MM.1S (cell line): Measurements from ENCODE around the gene SSTR1.

Experiments used
- DNase-seq: peaks from one replicate; pipeline ENCODE4 v3.0.0-alpha.2; 2015
- H2AFZ ChIP-seq: fragments of 300-600 bp; sonication (generic); 2 replicates; pipeline ENCODE4 v1.6.0; 2016; ENCODE audit warnings: antibody characterized with exemption, low read length
- H3F3A ChIP-seq: fragments of 300-600 bp; sonication (generic); 2 replicates; pipeline ENCODE4 v1.6.1; 2016; ENCODE audit warnings: mild to moderate bottlenecking, antibody characterized with exemption, low read length, moderate library complexity, mixed read lengths; ENCODE audit not compliant: insufficient read depth
- H3K27ac ChIP-seq: fragments of 300-600 bp; sonication (generic); 2 replicates; pipeline ENCODE4 v1.5.1; 2016; ENCODE audit warnings: mild to moderate bottlenecking, low read length
- H3K27me3 ChIP-seq: fragments of 300-600 bp; sonication (generic); replicated peaks from 2 replicates; pipeline ENCODE4 v1.6.0; 2016; ENCODE audit warnings: low read length; ENCODE audit not compliant: insufficient read depth
- H3K36me3 ChIP-seq: fragments of 300-600 bp; sonication (generic); replicated peaks from 2 replicates; pipeline ENCODE4 v1.6.1; 2016; ENCODE audit warnings: mild to moderate bottlenecking, low read length, mixed read lengths; ENCODE audit not compliant: insufficient read depth
- H3K4me1 ChIP-seq: fragments of 300-600 bp; sonication (generic); 2 replicates; pipeline ENCODE4 v1.6.1; 2016; ENCODE audit warnings: low read length, mixed read lengths
- H3K4me2 ChIP-seq: fragments of 300-600 bp; sonication (generic); 2 replicates; pipeline ENCODE4 v1.6.0; 2016; ENCODE audit warnings: low read depth, low read length
- H3K4me3 ChIP-seq: fragments of 300-600 bp; sonication (generic); 2 replicates; pipeline ENCODE4 v1.5.1; 2016; ENCODE audit warnings: low read length, mixed read lengths
- H3K79me2 ChIP-seq: fragments of 300-600 bp; sonication (generic); 2 replicates; pipeline ENCODE4 v1.6.1; 2016; ENCODE audit warnings: mixed run types, low read length, mixed read lengths
- H3K9ac ChIP-seq: fragments of 300-600 bp; sonication (generic); 2 replicates; pipeline ENCODE4 v1.6.1; 2016; ENCODE audit warnings: low read length, mixed read lengths
- H3K9me2 ChIP-seq: fragments of 300-600 bp; sonication (generic); replicated peaks from 2 replicates; pipeline ENCODE4 v1.6.1; 2016; ENCODE audit warnings: mild to moderate bottlenecking, low read length, mixed read lengths; ENCODE audit not compliant: insufficient read depth
- H3K9me3 ChIP-seq: fragments of 300-600 bp; sonication (generic); replicated peaks from 2 replicates; pipeline ENCODE4 v1.6.1; 2016; ENCODE audit warnings: mild to moderate bottlenecking, low read length, mixed read lengths; ENCODE audit not compliant: insufficient read depth
- H4K20me1 ChIP-seq: fragments of 300-600 bp; sonication (generic); 2 replicates; pipeline ENCODE4 v1.6.1; 2016; ENCODE audit warnings: mild to moderate bottlenecking, low read length, moderate library complexity, mixed read lengths; ENCODE audit not compliant: insufficient read depth
- EZH2 ChIP-seq: fragments of 300-600 bp; sonication (generic); optimal IDR thresholded peaks from 2 replicates; pipeline ENCODE3; 2017; ENCODE audit warnings: low read depth, mild to moderate bottlenecking, antibody characterized with exemption, low read length, mixed read lengths
- EZH2phosphoT487 ChIP-seq: fragments of 300-600 bp; sonication (generic); IDR thresholded peaks from 2 replicates; pipeline ENCODE4 v1.6.1; 2018; ENCODE audit warnings: antibody characterized with exemption, low read length
- TF ChIP-seq, protein P1 (sequence below): fragments of 300-600 bp; sonication (generic); IDR thresholded peaks from 2 replicates; pipeline ENCODE4 v1.5.1; 2016; ENCODE audit warnings: antibody characterized with exemption, low read length, mixed read lengths

The SSTR1 gene

DNA sequence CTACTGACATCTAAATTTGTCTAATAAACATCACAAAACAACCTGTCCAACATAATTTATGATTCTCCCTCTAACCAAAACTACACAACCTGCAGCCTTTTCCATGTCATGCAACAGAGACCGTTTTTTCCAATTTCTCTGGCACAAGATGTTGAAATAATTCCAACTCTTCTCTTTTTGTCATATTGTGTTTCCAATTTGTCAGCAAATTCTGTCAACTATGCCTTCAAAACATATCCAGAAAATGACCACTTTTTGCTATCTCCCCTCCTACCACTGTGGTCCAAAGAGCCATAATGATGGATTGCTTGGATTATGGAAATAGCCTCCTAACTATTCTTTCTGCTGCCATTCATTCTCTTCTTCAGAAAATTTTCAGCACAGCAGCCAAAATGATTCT is 31.3 kb upstream of the SSTR1 start:
- H3K27me3 ChIP-seq: no peaks in the 10 kb centered on the region
- H3K4me1 ChIP-seq: no peaks in the 10 kb centered on the region
- DNase-seq: no peak
- no peaks in the 10 kb centered on the region for H3K36me3 ChIP-seq
- no peaks in the 10 kb centered on the region for H4K20me1 ChIP-seq
- no peak overlapping the region for H3K4me2 ChIP-seq
- H3K79me2 ChIP-seq: no peaks in the 10 kb centered on the region
- no peak for TF ChIP-seq EZH2phosphoT487
- no peak for TF ChIP-seq EZH2
- TF ChIP-seq, protein P1, sequence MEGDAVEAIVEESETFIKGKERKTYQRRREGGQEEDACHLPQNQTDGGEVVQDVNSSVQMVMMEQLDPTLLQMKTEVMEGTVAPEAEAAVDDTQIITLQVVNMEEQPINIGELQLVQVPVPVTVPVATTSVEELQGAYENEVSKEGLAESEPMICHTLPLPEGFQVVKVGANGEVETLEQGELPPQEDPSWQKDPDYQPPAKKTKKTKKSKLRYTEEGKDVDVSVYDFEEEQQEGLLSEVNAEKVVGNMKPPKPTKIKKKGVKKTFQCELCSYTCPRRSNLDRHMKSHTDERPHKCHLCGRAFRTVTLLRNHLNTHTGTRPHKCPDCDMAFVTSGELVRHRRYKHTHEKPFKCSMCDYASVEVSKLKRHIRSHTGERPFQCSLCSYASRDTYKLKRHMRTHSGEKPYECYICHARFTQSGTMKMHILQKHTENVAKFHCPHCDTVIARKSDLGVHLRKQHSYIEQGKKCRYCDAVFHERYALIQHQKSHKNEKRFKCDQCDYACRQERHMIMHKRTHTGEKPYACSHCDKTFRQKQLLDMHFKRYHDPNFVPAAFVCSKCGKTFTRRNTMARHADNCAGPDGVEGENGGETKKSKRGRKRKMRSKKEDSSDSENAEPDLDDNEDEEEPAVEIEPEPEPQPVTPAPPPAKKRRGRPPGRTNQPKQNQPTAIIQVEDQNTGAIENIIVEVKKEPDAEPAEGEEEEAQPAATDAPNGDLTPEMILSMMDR: no peak
- no peak overlapping the region for H3K27ac ChIP-seq
- H3K9me3 ChIP-seq: no peaks in the 10 kb centered on the region
- no peak overlapping the region for H3K9ac ChIP-seq
- H2AFZ ChIP-seq: no peak overlapping the region
- no peak overlapping the region for H3K4me3 ChIP-seq
- H3F3A ChIP-seq: no peaks in the 10 kb centered on the region
- no peaks in the 10 kb centered on the region for H3K9me2 ChIP-seq

DNA sequence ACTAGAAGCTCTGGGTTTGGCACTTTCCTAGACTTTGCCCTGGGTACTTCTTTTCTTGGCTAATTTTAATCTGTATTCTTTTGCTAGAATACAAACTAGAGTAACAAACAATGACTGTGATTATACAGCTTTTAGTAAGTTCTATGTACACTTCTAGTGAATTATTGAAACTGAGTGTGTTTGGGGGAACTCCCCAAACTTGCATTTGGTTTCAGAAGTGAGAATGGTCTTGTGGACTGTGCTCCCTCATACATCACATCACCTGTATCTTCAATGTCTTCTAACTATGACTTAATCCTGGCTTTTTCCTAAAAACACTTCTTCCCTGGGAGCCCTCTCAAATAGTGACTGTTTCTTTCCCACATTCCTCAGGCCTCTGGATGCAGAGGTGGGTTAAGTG is 23.6 kb upstream of the SSTR1 start:
- no peak for TF ChIP-seq EZH2phosphoT487
- no peak for TF ChIP-seq EZH2
- TF ChIP-seq, protein P1: no peak

DNA sequence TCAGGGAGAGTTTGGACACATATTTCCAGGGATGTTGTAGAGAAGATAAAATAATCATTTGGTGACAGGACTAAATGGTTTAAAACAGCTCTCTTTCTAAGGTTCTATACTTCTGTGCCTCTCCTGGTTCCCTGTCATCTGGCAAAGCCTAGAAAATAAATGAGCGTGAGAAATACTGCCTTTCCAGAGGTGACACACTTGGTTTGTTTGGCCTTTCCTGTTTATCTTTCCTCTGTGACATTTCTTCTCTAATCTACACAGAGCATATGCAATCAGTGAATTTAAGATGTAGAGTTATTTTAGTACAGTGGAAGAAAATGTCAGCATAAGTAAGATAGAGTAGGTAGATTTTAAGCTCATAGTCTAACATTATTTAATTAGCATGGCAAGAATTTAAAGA is 22.0 kb upstream of the SSTR1 start:
- H3K27me3 ChIP-seq: no peaks in the 10 kb centered on the region
- no peaks in the 10 kb centered on the region for H3K9me2 ChIP-seq
- no peak overlapping the region for H3K9ac ChIP-seq
- no peaks in the 10 kb centered on the region for H3K36me3 ChIP-seq
- H2AFZ ChIP-seq: no peak overlapping the region
- no peaks in the 10 kb centered on the region for H3K9me3 ChIP-seq
- no peaks in the 10 kb centered on the region for H3K4me1 ChIP-seq
- DNase-seq: no peak
- H3F3A ChIP-seq: no peaks in the 10 kb centered on the region
- H3K4me3 ChIP-seq: no peak overlapping the region
- H3K79me2 ChIP-seq: no peaks in the 10 kb centered on the region
- no peak overlapping the region for H3K27ac ChIP-seq
- H4K20me1 ChIP-seq: no peaks in the 10 kb centered on the region
- TF ChIP-seq EZH2phosphoT487: no peak
- TF ChIP-seq, protein P1: no peak
- TF ChIP-seq EZH2: no peak
- H3K4me2 ChIP-seq: no peak overlapping the region

More for the DNA sequence above, 23.6 kb upstream of the SSTR1 start:
- H3K4me3 ChIP-seq: no peak overlapping the region
- no peaks in the 10 kb centered on the region for H3K9me2 ChIP-seq
- H3F3A ChIP-seq: no peaks in the 10 kb centered on the region
- no peak overlapping the region for H3K27ac ChIP-seq
- H3K9me3 ChIP-seq: no peaks in the 10 kb centered on the region
- no peaks in the 10 kb centered on the region for H4K20me1 ChIP-seq
- peak; percentile 10 for DNase-seq
- no peak overlapping the region for H2AFZ ChIP-seq
- H3K36me3 ChIP-seq: no peaks in the 10 kb centered on the region
- no peaks in the 10 kb centered on the region for H3K4me1 ChIP-seq
- H3K79me2 ChIP-seq: no peaks in the 10 kb centered on the region
- H3K4me2 ChIP-seq: no peak overlapping the region
- H3K9ac ChIP-seq: no peak overlapping the region
- no peaks in the 10 kb centered on the region for H3K27me3 ChIP-seq
